IPS DF 19.7 (cell line): Measurements from ENCODE around the gene ARRDC3.

ENCODE experiments used
- DNase-seq: peaks from one replicate; pipeline ENCODE4 v3.0.0-alpha.2; 2013; ENCODE audit warnings: low read depth, low spot score

The ARRDC3 gene

DNA sequence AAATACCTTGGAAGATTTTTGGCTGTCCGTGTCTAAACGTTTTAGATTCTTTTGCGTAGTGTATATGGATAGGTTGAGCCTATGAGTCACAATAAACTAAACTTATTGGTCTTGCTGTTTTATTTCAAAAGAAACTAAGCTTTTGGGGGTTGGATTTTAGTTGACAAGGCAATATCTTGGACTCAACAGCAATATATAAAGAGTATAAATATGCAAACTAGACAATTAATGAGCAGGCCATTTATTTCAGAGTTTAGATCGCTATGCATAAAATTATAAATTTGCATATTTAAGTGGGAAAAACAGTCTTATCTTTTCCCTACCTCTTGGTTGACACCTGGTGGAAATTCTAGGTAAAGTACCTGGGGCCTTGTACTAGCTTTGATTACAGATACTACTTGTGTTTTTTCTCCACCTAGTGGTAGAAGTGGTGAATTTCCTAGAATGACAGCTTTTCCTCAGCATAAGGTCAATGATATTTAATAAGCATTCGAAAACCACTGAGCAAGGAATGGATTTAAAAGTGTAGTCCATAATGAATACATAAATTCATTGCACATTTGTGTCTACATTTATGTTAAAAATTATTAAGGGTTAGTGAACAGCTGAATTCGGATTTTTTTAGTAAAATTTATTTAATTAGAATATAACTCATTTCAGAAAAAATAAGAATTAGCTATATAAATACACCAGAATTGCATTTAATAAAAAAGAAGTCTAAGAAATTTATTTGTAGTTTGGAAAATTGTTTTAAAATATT is 1.7 kb upstream of the ARRDC3 start:
- no peak for DNase-seq

- no peak for DNase-seq
Observed at GRCh38 chr5:91383956-91384300, 811 bp upstream of the ARRDC3 start.

DNA sequence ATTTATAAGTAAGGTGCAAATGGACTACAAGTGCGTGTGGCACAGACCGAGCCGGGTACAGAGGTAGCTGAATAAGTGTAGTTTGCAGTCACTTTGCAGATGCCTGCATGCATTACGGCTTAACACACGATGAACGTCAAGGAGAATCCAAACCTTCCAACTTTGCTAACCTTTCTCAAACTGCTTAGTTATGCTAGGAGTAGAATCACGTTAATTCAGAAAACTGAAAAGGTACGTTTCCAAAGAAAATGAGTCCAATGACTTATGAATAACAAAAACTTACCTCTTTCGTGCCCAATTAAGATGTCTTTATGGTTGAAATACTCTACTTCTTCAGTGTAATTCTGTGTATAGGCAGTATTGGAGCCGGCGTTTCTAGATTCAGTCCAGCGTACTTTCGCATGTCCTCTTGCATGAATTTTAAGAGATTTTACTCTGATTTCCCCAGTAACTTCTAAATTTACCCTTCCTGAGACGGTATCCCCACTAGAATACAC is 539 bp downstream of the ARRDC3 start:
- no peak for DNase-seq

DNA sequence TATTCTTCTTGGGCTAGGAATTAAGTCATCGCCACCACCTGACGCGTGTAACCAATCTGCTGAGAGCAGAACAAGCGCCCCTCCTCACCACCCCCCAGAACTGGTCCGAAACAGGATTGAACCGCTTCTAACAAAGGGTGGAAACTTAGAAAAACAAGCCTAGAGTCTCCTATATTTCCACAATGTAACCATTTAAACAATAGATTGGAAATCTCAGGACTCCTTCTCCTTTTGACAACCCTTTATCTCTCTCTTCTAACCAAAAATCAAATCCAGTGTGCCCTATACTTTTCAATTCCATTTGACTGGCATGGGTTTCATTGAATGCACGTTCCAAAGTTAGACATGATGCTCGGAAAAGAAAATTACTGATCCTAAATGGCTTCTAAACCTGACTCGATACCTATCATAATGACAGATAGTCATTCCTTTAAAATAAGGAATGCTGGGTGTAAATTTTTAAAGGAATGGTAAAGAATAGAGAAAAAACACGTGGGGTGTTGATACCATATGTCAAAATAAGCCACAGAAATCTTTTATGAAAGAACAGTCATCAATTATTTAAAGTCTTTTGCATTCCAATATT is 1.2 kb downstream of the ARRDC3 start:
- DNase-seq: no peak

DNA sequence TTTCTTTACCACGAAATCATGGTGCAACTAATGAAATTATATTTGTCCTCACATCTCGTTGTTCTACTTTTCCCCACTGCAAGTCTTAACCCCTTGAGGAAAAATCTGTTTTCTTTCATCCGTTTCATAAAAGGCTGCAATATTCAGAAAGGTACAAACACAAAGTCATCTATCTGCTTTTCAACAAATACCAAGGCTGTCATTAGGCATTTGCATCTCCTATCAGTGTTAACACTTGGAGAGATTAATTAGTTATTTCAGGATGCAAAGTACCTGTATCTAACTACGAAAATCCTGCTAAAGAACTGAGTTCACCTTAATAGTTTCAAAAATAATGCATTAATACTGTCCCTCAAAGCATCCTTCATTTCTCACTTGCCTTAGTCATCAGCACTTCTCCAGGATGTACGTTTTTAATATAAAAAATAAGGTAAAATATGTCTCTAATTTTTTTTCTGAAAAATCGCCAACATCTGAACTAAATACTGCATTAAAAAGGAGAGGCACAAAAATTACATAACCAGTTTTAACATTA is 1.8 kb downstream of the ARRDC3 start:
- no peak for DNase-seq

GRCh38 chr5:91380491-91381238 is 2.5 kb downstream of the ARRDC3 start:
- no peak for DNase-seq

DNA sequence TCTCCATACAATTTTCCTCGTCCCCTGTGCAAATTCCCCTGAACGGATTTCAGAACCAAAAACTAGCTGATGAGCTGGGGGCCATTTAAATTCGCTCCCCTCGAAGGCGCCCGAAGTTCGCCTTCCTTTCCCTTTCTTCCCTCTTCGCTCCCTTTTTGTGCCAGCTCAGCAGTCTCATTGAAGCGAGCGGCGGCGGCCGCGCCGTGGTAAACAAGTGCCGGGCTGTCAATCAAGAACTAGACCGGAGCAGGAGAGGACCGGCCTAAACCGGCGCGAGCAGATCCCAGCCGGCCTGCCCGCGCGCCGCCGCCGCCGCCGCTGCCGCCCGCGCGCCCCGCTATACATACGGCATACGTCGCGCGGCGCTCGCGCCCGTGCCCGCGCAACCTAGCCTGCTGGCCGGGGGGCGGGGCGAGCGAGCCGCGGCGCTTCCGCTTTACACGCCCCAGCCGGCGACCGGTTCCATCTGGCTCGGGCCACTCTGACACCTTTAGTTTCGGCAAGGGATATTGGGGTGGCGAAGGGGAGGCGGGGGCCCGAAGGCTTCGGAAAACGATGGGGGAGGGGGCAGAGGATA is 3.1 kb downstream of the ARRDC3 start:
- DNase-seq: peak; percentile 65

GRCh38 chr5:91379246-91379913 is 3.7 kb downstream of the ARRDC3 start:
- DNase-seq: no peak

DNA sequence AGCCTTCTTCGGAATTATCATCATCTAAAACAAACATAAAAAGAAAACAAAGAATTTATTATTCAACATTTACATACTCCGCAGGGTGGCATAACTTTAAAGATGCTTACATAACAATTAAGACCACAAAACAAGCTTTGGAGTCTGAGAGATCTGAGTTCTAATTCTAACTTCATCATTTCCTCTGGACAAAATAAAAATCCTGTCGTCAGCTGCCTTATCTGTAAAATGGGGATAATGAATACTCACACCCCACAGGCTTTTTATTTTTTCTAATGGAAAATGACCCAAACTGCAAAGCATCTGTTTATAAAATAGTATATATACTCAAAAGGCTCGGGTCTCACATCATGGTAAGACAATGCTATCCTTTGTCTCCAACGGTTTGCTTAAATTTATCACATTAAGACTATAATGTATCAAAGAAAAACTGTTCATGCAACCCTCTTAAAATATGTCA is 4.3 kb downstream of the ARRDC3 start:
- no peak for DNase-seq

DNA sequence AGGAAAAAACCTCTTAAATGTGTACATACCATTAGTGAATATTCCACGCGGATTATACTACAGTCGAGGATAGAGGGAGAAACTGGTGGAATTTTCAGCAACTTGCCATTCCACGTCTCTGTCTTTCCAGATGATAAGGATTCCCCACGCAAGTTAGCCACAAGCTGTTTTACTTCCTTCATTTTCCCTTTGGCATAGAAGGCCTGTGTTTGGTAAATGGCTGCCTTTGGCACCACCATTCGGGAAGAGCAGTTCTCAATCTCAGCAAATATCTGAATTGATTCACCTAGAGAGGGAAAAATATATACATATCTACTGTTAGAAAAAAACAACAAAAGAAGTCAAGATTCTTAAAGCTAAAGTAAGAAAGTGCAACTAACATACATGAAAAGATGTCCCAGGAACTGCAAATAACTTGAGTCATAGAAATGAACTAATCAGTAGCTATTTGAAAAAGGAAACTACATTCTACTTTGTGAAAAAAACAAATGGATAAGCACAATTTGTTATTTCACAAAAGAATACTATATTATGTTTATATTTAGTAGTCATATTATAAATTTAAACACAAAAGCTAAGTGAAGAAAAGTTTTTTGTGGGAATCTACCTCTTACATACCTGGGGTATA is 8.1 kb downstream of the ARRDC3 start:
- DNase-seq: no peak

- no peak for DNase-seq
Observed at GRCh38 chr5:91373600-91373999, 9.5 kb downstream of the ARRDC3 start.

DNA sequence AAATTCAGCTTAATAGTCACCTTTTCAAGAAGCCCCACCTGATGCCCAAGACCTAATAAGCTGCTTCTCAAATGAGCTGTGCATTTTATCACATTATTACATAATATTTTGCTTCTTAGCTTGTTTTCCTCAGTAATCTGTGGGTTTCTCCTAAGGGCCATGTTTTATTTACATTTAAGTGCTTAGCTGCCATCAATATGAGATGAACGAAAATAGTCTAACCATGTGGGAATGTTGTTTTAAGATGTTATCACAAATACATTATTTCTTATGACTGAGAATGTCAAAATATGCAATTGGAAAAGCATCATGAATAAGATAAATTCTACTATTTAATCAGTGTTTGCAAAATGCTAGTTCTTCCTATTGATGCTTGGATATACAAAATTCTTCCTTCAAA is 10.1 kb downstream of the ARRDC3 start:
- no peak for DNase-seq

- no peak for DNase-seq
Observed at GRCh38 chr5:91369480-91369879, 13.6 kb downstream of the ARRDC3 start.

DNA sequence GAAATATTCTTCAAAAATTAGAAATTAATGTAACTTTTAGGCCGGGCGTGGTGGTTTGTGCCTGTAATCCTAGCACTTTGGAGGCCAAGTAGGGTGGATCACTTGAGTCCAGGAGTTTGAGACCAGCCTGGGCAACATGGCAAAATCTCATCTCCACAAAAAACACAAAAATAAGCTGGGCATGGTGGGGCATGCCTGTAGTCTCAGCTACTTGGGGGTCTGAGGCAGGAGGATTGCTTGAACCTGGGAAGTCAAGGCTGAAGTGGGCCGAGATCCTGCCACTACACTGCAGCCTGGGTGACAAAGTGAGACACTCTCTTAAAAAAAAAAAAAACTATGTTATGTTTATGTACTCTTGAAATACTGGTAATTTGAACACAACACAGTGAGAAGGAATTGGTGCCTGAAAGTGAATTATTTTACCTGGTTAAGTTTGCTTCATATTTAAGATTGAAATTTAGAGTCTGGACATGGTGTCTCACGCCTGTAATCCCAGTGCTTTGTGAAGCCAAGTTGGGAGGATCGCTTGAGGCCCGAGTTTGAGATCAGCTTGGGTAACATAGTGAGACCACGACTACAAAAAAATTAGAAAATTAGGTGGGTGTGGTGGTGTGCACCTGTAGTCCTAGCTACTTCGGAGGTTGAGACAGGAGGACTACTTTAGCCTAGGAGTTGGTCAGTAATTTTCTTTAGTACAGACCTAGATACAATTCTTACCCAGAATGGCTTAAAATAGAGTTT is 15.0 kb downstream of the ARRDC3 start:
- no peak for DNase-seq

GRCh38 chr5:91367344-91367743 is 15.8 kb downstream of the ARRDC3 start:
- no peak for DNase-seq

DNA sequence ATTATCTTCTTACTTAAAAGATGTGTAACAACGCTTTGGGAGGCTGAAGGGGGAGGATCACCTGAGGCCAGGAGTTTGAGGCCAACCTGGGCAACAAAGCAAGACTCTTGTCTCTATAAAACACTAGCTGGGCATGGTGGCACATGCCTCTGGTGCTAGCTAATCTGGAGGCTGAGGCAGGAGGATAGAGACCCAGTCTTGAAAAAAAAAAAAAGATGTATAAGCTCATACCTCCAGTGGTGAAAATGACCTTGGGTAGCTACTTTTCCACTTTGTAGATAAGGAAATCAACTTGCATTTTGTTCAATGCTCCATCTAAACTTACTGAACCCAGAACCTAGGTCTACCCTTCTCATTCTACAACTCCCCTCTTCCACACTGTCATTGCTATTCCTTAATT is 16.6 kb downstream of the ARRDC3 start:
- no peak for DNase-seq

- DNase-seq: no peak
Observed at GRCh38 chr5:91365498-91365897, 17.6 kb downstream of the ARRDC3 start.

- no peak for DNase-seq
Observed at GRCh38 chr5:91362935-91363334, 20.2 kb downstream of the ARRDC3 start.

DNA sequence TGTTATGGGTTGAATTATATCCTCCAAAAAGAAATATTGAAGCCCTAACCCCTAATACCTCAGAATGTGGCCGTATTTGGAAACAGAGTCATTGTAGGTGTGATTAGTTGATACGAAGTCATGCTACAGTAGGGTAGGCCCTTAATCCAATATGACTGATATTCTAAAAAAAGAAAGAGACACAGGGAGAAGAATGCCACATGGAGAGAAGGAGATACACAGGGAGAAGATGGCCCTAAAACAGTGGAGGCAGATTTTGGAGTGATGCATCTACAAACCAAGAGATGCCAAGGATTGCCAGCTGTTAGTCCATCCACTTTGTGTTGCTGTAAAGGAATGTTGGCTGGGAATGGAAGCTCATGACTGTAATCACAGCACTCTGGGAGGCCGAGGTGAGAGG is 21.3 kb downstream of the ARRDC3 start:
- no peak for DNase-seq

- no peak for DNase-seq
Observed at GRCh38 chr5:91361055-91361701, 21.9 kb downstream of the ARRDC3 start.
